Hepatic stellate cell (primary cell): ENCODE measurements around the gene SCAMP4.

Source experiments
- DNase-seq: peaks from one replicate; pipeline ENCODE4 v3.0.0; 2011; ENCODE audit warnings: low spot score

The SCAMP4 gene

GRCh38 chr19:1905110-1905862 is at the start of gene SCAMP4, which contains the start of gene ADAT3:
TSS of gene SCAMP4 (plus strand) at chr19:1905399. CDS start at chr19:1915020, 9,621 bp downstream.
TSS of gene ADAT3 (plus strand) at chr19:1905399. CDS start at chr19:1912048, 6,649 bp downstream.
- DNase-seq = peak; percentile 98

GRCh38 chr19:1855828-1856255 is 49.4 kb upstream of the SCAMP4 start:
- no peak for DNase-seq

DNA sequence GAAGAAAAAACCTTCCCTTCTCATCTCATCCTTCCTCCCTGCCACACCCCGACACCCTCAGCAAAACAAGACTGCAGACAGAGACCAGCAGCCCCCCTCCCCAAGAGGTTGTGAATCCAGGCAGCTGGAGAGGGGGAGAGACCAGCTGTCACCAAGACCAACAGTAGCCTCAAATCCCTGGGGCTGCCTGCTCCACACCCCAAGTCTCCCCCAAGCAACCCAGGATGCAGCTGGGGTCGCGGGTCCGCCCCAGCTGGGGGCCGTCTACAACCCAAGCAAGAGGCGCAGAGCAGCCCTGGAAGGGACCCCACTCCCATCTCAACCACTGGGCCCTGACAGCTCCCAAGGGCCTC is 48.9 kb upstream of the SCAMP4 start:
- DNase-seq = no peak

- peak; percentile 89 for DNase-seq
Measured at GRCh38 chr19:1856698-1857603, 48.2 kb upstream of the SCAMP4 start.

DNA sequence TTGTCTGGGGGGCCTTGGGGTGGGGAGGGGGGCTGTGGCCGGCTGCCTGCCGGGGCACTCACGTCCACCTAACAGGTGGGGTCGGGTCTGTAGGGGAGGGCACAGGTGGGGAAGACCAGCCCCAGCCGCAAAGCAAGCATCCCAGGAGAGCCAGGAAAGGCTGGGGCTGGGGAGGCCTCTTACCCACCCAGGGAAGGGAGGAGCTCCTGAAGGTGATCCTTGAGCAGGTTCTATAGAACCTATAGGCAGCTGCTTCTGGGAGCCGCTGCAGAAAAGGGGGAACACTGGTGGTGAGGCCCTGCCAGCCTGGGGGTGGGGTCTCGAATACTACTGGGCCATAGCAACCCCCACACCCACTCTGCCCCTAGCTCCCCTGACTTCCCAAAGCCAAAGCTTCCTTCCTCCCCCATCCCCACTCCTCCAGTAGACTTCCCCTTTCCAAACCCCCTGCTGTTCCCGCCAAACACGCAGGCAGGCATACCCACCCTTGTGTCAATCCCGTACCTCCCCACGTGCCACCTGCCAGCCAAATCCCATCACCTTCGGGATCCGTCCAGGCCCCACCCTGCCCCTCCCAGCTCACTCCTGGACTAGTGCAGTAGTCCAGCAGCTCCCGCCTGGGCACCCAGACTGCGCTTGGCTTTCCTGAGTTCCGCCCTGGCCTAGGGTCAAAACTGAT is 47.4 kb upstream of the SCAMP4 start:
- DNase-seq = no peak

GRCh38 chr19:1858412-1859081 is 46.7 kb upstream of the SCAMP4 start:
- no peak for DNase-seq

DNA sequence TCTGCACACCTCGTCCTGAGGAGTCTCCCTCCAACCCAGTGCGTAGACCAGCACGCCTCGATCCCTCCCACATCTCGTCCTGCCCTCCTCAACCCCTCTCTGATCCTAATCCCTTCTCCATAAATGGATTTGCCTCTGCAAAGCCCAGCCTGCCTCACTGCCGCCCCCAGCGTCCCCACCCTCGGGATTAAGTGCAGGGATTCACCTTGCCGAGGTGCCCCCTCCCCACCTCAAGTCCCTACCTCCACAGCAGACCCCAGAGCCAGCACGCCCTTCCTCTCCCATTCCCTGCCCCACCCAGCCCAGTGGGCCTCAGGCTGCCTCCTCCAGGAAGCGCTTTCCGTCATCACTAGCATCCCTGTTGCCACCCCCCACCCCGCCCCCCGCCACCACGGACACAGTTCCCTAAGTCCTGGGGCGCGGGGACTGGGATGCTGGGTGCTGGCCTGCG is 45.8 kb upstream of the SCAMP4 start:
- no peak for DNase-seq

GRCh38 chr19:1860042-1860775 is 45.0 kb upstream of the SCAMP4 start:
- DNase-seq = peak; percentile 90

DNA sequence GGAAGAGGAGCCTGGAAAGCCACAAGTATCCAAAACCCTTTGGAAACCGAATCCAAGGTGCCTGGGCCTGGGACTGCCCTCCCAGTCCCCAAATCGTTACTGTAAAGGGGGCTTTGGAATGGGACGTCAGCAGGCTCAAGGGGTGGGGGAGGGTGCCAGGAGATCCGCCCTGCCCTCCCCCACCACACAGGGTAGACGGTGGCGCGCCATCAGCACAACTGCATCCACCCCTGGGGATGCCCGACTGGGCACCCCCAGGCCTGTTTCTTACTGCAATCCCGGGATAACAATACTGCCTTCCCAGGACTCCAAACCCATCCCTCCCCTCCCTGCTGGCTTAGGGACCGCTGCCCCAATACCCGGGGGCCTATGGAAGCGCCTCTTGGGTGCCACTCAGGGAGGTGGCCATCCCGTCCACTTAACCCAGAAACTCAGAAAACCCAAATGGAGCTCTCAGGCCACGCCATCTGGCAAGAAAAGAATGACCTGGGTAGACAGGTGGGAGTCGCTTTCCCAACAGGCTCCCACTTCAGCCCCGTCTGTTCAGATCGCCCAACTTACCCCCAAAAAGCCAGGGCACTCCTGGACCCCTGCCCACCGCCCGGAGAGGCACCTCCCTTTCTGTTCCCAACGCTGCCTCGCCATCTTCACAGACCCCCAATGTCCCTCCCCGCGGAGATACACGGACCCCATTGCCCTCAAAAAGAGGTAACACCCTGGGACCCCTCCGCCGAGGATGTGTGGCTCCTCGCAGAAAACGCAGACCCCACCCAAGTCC is 44.2 kb upstream of the SCAMP4 start:
- no peak for DNase-seq

DNA sequence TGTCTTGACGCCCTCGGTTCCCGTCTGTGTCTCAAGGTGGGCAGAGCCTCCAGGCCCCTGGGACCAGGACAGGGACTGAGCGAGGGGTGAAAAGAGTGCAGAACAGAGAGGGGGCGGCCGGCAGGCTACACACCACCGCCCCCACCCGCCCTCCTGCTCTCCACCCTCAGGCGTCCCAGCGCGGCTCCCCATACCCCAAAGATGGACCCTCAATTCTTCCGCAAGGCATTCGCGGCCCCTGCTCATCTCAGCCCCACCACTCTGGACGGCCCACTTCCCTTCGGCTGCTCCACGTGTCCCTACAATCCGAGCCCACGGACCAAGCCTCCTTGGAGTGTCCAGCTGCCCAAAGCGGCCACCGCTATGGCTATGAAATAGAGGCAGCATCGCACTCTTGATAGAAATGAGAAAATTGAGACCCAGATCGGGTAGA is 43.6 kb upstream of the SCAMP4 start:
- no peak for DNase-seq

- no peak for DNase-seq
Measured at GRCh38 chr19:1862068-1862423, 43.2 kb upstream of the SCAMP4 start.

GRCh38 chr19:1862424-1863327 is 42.5 kb upstream of the SCAMP4 start:
- no peak for DNase-seq

DNA sequence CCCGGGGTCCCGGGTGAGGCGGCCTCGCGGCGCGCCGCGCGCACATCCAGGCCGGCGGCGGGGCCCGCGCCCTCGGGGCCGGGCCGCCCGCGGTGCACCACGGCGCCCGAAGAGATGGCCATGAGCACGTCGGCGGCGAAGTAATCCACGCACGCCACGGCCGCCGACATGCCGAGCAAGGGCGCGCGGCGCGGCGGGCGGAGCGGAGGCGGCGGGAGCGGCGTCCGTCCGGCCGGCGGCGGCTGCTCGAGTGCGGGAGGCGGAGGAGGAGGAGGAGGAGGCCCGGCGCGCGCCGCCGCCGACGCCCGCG is 41.9 kb upstream of the SCAMP4 start, which contains the start of gene KLF16:
TSS of gene KLF16 (minus strand) at position 252 of the 310 bp plus-strand sequence. CDS start at position 170, 82 bp downstream.
- no peak for DNase-seq

GRCh38 chr19:1863638-1864479 is 41.3 kb upstream of the SCAMP4 start:
- peak; percentile 98 for DNase-seq

DNA sequence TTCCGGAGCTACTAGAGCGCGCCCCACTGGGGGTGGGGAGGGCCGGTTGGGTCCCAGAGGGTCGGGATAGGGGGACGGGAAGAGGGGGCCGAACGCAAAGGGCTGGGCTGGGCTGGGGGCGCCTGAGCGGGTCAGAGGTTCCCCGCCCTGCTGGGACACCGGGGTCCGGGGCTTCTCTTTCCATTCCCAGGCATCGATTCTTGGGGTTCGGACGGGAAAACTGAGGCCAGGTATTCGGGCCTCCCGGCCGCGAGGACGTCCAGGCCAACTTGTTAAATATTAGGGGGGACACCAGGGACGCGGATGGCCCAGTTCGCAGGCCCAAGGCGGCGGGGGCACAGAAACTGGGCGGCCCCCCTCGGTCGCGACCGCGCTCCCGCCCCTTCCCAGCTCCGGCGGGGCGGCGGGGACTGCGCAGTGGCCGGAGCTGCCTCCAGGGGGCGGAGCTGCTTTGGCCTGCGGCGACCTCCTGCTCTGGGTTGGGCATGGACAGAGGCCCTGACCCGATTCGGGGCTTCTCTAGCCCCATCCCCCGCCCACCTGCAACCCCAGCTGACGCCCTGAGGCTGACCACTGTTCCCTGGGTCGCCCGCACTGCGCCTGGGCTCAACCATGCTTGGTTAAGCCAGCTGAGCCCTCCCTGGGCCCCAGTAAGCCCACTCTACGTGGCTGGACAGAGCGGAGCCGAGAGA is 40.6 kb upstream of the SCAMP4 start:
- peak; percentile 84 for DNase-seq

DNA sequence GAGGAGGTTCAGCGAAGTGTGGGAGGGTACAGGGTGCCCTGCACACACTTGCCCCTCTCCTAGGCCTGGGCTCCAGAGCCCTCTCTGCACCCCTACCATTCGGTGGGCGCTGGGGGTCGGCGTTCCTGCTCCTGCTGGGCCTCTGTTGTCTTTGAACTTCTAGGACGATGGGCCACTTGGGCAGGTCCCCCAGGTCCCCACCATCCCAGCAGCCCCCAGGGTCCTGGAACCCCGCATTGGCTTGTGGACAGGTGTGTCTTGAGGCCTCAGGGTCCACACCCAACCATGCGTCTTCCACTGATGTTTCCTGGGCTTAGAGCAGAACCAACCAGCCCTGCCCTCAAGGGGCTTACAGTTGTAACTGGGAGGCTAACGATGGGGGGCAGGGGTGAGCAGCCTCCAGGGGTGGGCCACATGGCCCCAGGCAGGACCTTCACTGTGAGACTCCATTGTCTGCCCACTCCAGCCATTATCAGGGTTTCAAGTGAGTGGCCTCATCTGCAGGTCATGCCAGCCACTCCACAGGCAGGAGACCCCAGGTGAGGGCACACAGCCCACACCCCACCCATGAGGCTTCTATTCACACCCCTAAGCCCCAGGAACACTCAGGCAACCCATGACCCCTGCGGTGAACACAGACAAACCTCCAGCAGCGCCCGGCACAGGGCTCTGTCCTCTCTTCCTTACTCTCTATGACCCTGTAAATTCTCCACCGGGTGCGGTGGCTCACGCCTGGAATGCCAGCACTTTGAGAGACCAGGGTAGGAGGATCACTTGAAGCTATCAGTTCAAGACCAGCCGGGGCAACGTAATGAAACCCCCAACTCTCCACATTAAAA is 39.8 kb upstream of the SCAMP4 start:
- DNase-seq = no peak
